Uterus (tissue), 4 donors: ENCODE results near the gene GRHL3. TPM values are rescaled to one million over a fixed set of nuclear protein-coding genes. Genes with fewer than 3 reads are reported as not detected.

ENCODE experiments used
- DNase-seq, 2 donors: peaks; one replicate each; pipeline ENCODE4 v3.0.0-alpha.2; 2019 to 2020
- H3K27ac ChIP-seq, 2 donors: fragments of 200-600 bp; sonication (generic); 1 replicate in 1 of 2; 2 replicates in 1 of 2; pipeline ENCODE4 v1.5.1; 2016 to 2018
- H3K27me3 ChIP-seq, 2 donors: fragments of 200-600 bp; sonication (generic); one replicate each; pipeline ENCODE4 v1.5.1; 2018 to 2019; ENCODE audit warnings: control low read depth in 1 of 2
- H3K36me3 ChIP-seq, 2 donors: fragments of 200-600 bp; sonication (generic); one replicate each; pipeline ENCODE4 v1.5.1; 2019; ENCODE audit warnings: control low read depth in 1 of 2
- H3K4me1 ChIP-seq, 2 donors: fragments of 200-600 bp; sonication (generic); one replicate each; pipeline ENCODE4 v1.5.1; 2018 to 2019; ENCODE audit warnings: control low read depth in 1 of 2
- H3K4me3 ChIP-seq, 2 donors: fragments of 200-600 bp; sonication (generic); 1 replicate in 1 of 2; 2 replicates in 1 of 2; pipeline ENCODE4 v1.5.1; 2018 to 2019; ENCODE audit warnings: mild to moderate bottlenecking in 1 of 2
- H3K9me3 ChIP-seq, 2 donors: fragments of 200-600 bp; sonication (generic); one replicate each; pipeline ENCODE4 v1.5.1; 2019; ENCODE audit warnings: control low read depth in 1 of 2
- CTCF ChIP-seq, 4 experiments: fragments of 200-600 bp in 2 of 4; fragments of 450-650 bp in 2 of 4; sonication (generic) in 2 of 4; IDR thresholded peaks; one replicate each; pipeline ENCODE4 v1.5.1; 2016 to 2019; ENCODE audit warnings: antibody characterized with exemption in 4 of 4, mild to moderate bottlenecking in 2 of 4, moderate library complexity in 1 of 4
- POLR2A ChIP-seq, 2 donors: fragments of 450-650 bp; IDR thresholded peaks; one replicate each; pipeline ENCODE4 v1.6.1; 2016; ENCODE audit warnings: antibody characterized with exemption in 2 of 2, mild to moderate bottlenecking in 1 of 2, moderate library complexity in 1 of 2
- intact Hi-C: fragments of 100-400 bp; cut with DNase I; formaldehyde crosslinking; loops from one replicate; pipeline ENCODE4 v1.15.1; 2023; ENCODE audit warnings: low total_unique reads
- total RNA-seq, 4 donors: library from RNA; depleted of rRNA in 3 of 4; stranded (reverse); fragments of >200 nt in 3 of 4; gene quantifications; one replicate each; pipeline versions ENCODE4 v1.1.0 to v1.2.4, GENCODE V29; 2014 to 2023
- donor health status: DM: yes; HTN: yes; CAD: no.

GRHL3 gene
- total RNA-seq, 4 donors from 2014 or later, result 0.15 to 0.35 TPM; not detected in 2

- H3K4me1 ChIP-seq, result peaks cover 0 to 4% of the 10 kb centered on the region in 2 donors
- TF ChIP-seq POLR2A (IDR thresholded peaks at IDR 0.05) (no peak), CTCF (IDR thresholded peaks at IDR 0.05) (no peak)
- no peaks in the 10 kb centered on the region for H3K9me3 ChIP-seq
- DNase-seq, result no peak
- no peaks in the 10 kb centered on the region for H3K27me3 ChIP-seq
- H3K4me3 ChIP-seq, result no peak overlapping the region
- H3K27ac ChIP-seq, result no peak overlapping the region
- intact Hi-C loops, result no loop called here
- no peaks in the 10 kb centered on the region for H3K36me3 ChIP-seq
Observed at GRCh38 chr1:24364975-24365678, 46.0 kb downstream of the GRHL3 start.

GRCh38 chr1:24366707-24367106 is 47.5 kb downstream of the GRHL3 start:
- TF ChIP-seq POLR2A (IDR thresholded peaks at IDR 0.05) (no peak), CTCF (IDR thresholded peaks at IDR 0.05) (no peak)
- DNase-seq, result no peak
- Histone ChIP-seq H3K4me3 (no peak overlapping the region), H3K27ac (no peak overlapping the region), H3K36me3 (no peaks in the 10 kb centered on the region), H3K9me3 (no peaks in the 10 kb centered on the region), H3K4me1 (peaks cover 0 to 4% of the 10 kb centered on the region in 2 donors), H3K27me3 (no peaks in the 10 kb centered on the region)
- intact Hi-C loops, result no loop called here

- no peak for DNase-seq
- H3K4me3 ChIP-seq, result no peak overlapping the region
- no peaks in the 10 kb centered on the region for H3K4me1 ChIP-seq
- H3K27me3 ChIP-seq, result no peaks in the 10 kb centered on the region
- H3K36me3 ChIP-seq, result no peaks in the 10 kb centered on the region
- intact Hi-C loops, result no loop called here
- TF ChIP-seq POLR2A (IDR thresholded peaks at IDR 0.05), result no peak
- no peak for TF ChIP-seq CTCF (IDR thresholded peaks at IDR 0.05)
- no peak overlapping the region for H3K27ac ChIP-seq
- no peaks in the 10 kb centered on the region for H3K9me3 ChIP-seq
Observed at GRCh38 chr1:24369199-24369598, 50.0 kb downstream of the GRHL3 start.

- no peak overlapping the region for H3K4me3 ChIP-seq
- no peak overlapping the region for H3K27ac ChIP-seq
- intact Hi-C loops, result no loop called here
- no peaks in the 10 kb centered on the region for H3K27me3 ChIP-seq
- no peaks in the 10 kb centered on the region for H3K4me1 ChIP-seq
- no peak for DNase-seq
- TF ChIP-seq CTCF (IDR thresholded peaks at IDR 0.05) (no peak), POLR2A (IDR thresholded peaks at IDR 0.05) (no peak)
- no peaks in the 10 kb centered on the region for H3K36me3 ChIP-seq
- no peaks in the 10 kb centered on the region for H3K9me3 ChIP-seq
Observed at GRCh38 chr1:24369801-24370200, 50.6 kb downstream of the GRHL3 start.

GRCh38 chr1:24373044-24373443 is 53.9 kb downstream of the GRHL3 start:
- TF ChIP-seq CTCF (IDR thresholded peaks at IDR 0.05) (no peak), POLR2A (IDR thresholded peaks at IDR 0.05) (no peak)
- intact Hi-C loops, result no loop called here

More at GRCh38 chr1:24373044-24373443, 53.9 kb downstream of the GRHL3 start:
- DNase-seq, result no peak
- Histone ChIP-seq H3K9me3 (no peaks in the 10 kb centered on the region), H3K4me1 (no peaks in the 10 kb centered on the region), H3K36me3 (no peaks in the 10 kb centered on the region), H3K27me3 (no peaks in the 10 kb centered on the region), H3K27ac (no peak overlapping the region), H3K4me3 (no peak overlapping the region)
